Activated T-helper 17 cell treated with anti-CD3 and anti-CD28 coated beads, Interleukin-2, amount 50 U/mL, for 72 hours (primary cell): ENCODE measurements around the gene KRT33A. TPM values are rescaled to one million over a fixed set of nuclear protein-coding genes. Genes with fewer than 3 reads are reported as not detected.

ENCODE experiments used
- ATAC-seq: fragments of 150-1000 bp; cut with Tn5 transposase; replicated peaks from 2 replicates; pipeline ENCODE4 v1.10.0; 2021; ENCODE audit warnings: mild to moderate bottlenecking, moderate library complexity
- H3K27ac Mint-ChIP-seq: one replicate; pipeline ENCODE4 v1.8.0; 2022; ENCODE audit warnings: mixed read lengths
- H3K27me3 Mint-ChIP-seq: one replicate; pipeline ENCODE4 v1.8.0; 2022; ENCODE audit warnings: mixed read lengths
- H3K36me3 Mint-ChIP-seq: one replicate; pipeline ENCODE4 v1.8.0; 2022; ENCODE audit warnings: low read depth, mild to moderate bottlenecking, mixed read lengths
- H3K4me1 Mint-ChIP-seq: one replicate; pipeline ENCODE4 v1.8.0; 2022; ENCODE audit warnings: mixed read lengths
- H3K4me3 Mint-ChIP-seq: one replicate; pipeline ENCODE4 v1.8.0; 2022; ENCODE audit warnings: mild to moderate bottlenecking, mixed read lengths
- H3K9me3 Mint-ChIP-seq: one replicate; pipeline ENCODE4 v1.8.0; 2022; ENCODE audit warnings: mixed read lengths
- total RNA-seq, 2 donors: library from RNA; stranded (reverse); gene quantifications; one replicate each; pipeline ENCODE4 v1.2.3, GENCODE V29; 2022

Gene KRT33A
- total RNA-seq, 2 donors from 2014 or later = not detected

GRCh38 chr17:41308251-41308917 lies 42.2 kb downstream of the KRT33A start:
- no peaks in the 10 kb centered on the region for H3K9me3 Mint-ChIP-seq
- no peaks in the 10 kb centered on the region for H3K36me3 Mint-ChIP-seq
- H3K4me1 Mint-ChIP-seq = peaks cover 39% of the 10 kb centered on the region
- H3K4me3 Mint-ChIP-seq = peak overlapping the region; percentile 84
- peak; percentile 82 for ATAC-seq
- H3K27me3 Mint-ChIP-seq = no peaks in the 10 kb centered on the region
- peak overlapping the region; percentile 94 for H3K27ac Mint-ChIP-seq

GRCh38 chr17:41307647-41308046 lies 43.0 kb downstream of the KRT33A start:
- Mint-ChIP-seq H3K4me1 (peaks cover 39% of the 10 kb centered on the region), H3K27me3 (no peaks in the 10 kb centered on the region), H3K36me3 (no peaks in the 10 kb centered on the region), H3K27ac (peak overlapping the region; percentile 94), H3K9me3 (no peaks in the 10 kb centered on the region), H3K4me3 (peak overlapping the region; percentile 84)
- no peak for ATAC-seq

- no peak for ATAC-seq
- no peaks in the 10 kb centered on the region for H3K9me3 Mint-ChIP-seq
- no peak overlapping the region for H3K27ac Mint-ChIP-seq
- no peaks in the 10 kb centered on the region for H3K36me3 Mint-ChIP-seq
- H3K27me3 Mint-ChIP-seq = no peaks in the 10 kb centered on the region
- peaks cover 27% of the 10 kb centered on the region for H3K4me1 Mint-ChIP-seq
- no peak overlapping the region for H3K4me3 Mint-ChIP-seq
These were observed 46.5 kb downstream of the KRT33A start for GRCh38 chr17:41304091-41304490.

- Mint-ChIP-seq H3K27ac (no peak overlapping the region), H3K4me1 (peaks cover 16% of the 10 kb centered on the region), H3K36me3 (no peaks in the 10 kb centered on the region), H3K4me3 (no peak overlapping the region), H3K9me3 (no peaks in the 10 kb centered on the region), H3K27me3 (no peaks in the 10 kb centered on the region)
- no peak for ATAC-seq
These were observed 47.6 kb downstream of the KRT33A start for GRCh38 chr17:41302981-41303380.

- no peak within 1 kb of the TSS for H3K4me3 Mint-ChIP-seq
These were observed 48.4 kb downstream of the KRT33A start, which contains the start of gene KRTAP29-1 for GRCh38 chr17:41301916-41302901. Gene KRTAP29-1, minus strand, starts transcription at chr17:41302851. Its CDS starts 0 bp downstream, at chr17:41302851.

GRCh38 chr17:41301204-41301790 lies 49.3 kb downstream of the KRT33A start:
- ATAC-seq = no peak
- H3K27ac Mint-ChIP-seq = no peak overlapping the region
- H3K9me3 Mint-ChIP-seq = no peaks in the 10 kb centered on the region
- no peaks in the 10 kb centered on the region for H3K4me1 Mint-ChIP-seq
- H3K4me3 Mint-ChIP-seq = no peak overlapping the region
- H3K36me3 Mint-ChIP-seq = no peaks in the 10 kb centered on the region
- H3K27me3 Mint-ChIP-seq = no peaks in the 10 kb centered on the region

More at GRCh38 chr17:41301916-41302901, 48.4 kb downstream of the KRT33A start, which contains the start of gene KRTAP29-1:
- Mint-ChIP-seq H3K4me1 (peaks cover 8% of the 10 kb centered on the region), H3K27me3 (no peaks in the 10 kb centered on the region), H3K27ac (no peak within 1 kb of the TSS), H3K36me3 (no peaks in the 10 kb centered on the region), H3K9me3 (no peaks in the 10 kb centered on the region)
- no peak for ATAC-seq

GRCh38 chr17:41298458-41299135 lies 52.0 kb downstream of the KRT33A start:
- H3K27me3 Mint-ChIP-seq = no peaks in the 10 kb centered on the region
- ATAC-seq = no peak
- H3K4me3 Mint-ChIP-seq = no peak overlapping the region
- no peaks in the 10 kb centered on the region for H3K9me3 Mint-ChIP-seq
- no peaks in the 10 kb centered on the region for H3K36me3 Mint-ChIP-seq
- no peaks in the 10 kb centered on the region for H3K4me1 Mint-ChIP-seq
- no peak overlapping the region for H3K27ac Mint-ChIP-seq

- no peak for ATAC-seq
- no peak overlapping the region for H3K4me3 Mint-ChIP-seq
- H3K4me1 Mint-ChIP-seq = no peaks in the 10 kb centered on the region
- no peaks in the 10 kb centered on the region for H3K9me3 Mint-ChIP-seq
- H3K36me3 Mint-ChIP-seq = no peaks in the 10 kb centered on the region
- no peak overlapping the region for H3K27ac Mint-ChIP-seq
- H3K27me3 Mint-ChIP-seq = no peaks in the 10 kb centered on the region
These were observed 53.8 kb downstream of the KRT33A start for GRCh38 chr17:41296846-41297245.

Other genes with a start within 250 kb of the KRT33A start
- not detected for gene KRTAP4-16, start 248.6 kb downstream of the KRT33A start, total RNA-seq
- not detected for gene KRTAP4-9, start 245.4 kb downstream of the KRT33A start, total RNA-seq
- gene KRTAP4-11, start 232.5 kb downstream of the KRT33A start, total RNA-seq = not detected
- not detected for gene KRTAP4-12, start 226.6 kb downstream of the KRT33A start, total RNA-seq
- gene KRTAP4-6, start 210.3 kb downstream of the KRT33A start, total RNA-seq = not detected
- not detected for gene KRTAP4-5, start 201.0 kb downstream of the KRT33A start, total RNA-seq
- gene KRTAP4-4, start 190.1 kb downstream of the KRT33A start, total RNA-seq = not detected
- not detected for gene KRTAP4-3, start 182.6 kb downstream of the KRT33A start, total RNA-seq
- gene KRTAP4-2, start 172.6 kb downstream of the KRT33A start, total RNA-seq = not detected
- not detected for gene KRTAP4-1, start 165.9 kb downstream of the KRT33A start, total RNA-seq
- gene KRTAP9-1, start 160.9 kb downstream of the KRT33A start, total RNA-seq = not detected
- gene KRTAP9-2, start 124.2 kb downstream of the KRT33A start, total RNA-seq = not detected
- gene KRTAP9-3, start 118.4 kb downstream of the KRT33A start, total RNA-seq = not detected
- not detected for gene KRTAP9-8, start 112.8 kb downstream of the KRT33A start, total RNA-seq
- gene KRTAP9-4, start 101.1 kb downstream of the KRT33A start, total RNA-seq = not detected
- not detected for gene KRTAP9-9, start 95.4 kb downstream of the KRT33A start, total RNA-seq
- not detected for gene KRTAP9-6, start 85.5 kb downstream of the KRT33A start, total RNA-seq
- gene KRTAP9-7, start 75.1 kb downstream of the KRT33A start, total RNA-seq = not detected
- gene KRTAP29-1, start 48.0 kb downstream of the KRT33A start, total RNA-seq = not detected
- under 1 TPM; 0.15 to 0.26 TPM for gene KRTAP16-1, start 41.5 kb downstream of the KRT33A start, total RNA-seq
- not detected for gene KRTAP17-1, start 35.1 kb downstream of the KRT33A start, total RNA-seq
- gene KRT33B, start 19.0 kb upstream of the KRT33A start, total RNA-seq = not detected
- gene KRT34, start 31.5 kb upstream of the KRT33A start, total RNA-seq = not detected
- not detected for gene KRT31, start 46.8 kb upstream of the KRT33A start, total RNA-seq
- not detected for gene KRT37, start 73.8 kb upstream of the KRT33A start, total RNA-seq
- gene KRT38, start 90.2 kb upstream of the KRT33A start, total RNA-seq = not detected
- not detected for gene KRT32, start 116.6 kb upstream of the KRT33A start, total RNA-seq
- gene KRT35, start 130.3 kb upstream of the KRT33A start, total RNA-seq = not detected
- not detected for gene KRT36, start 139.1 kb upstream of the KRT33A start, total RNA-seq
- gene KRT13, start 154.8 kb upstream of the KRT33A start, total RNA-seq = not detected
- gene KRT15, start 168.1 kb upstream of the KRT33A start, total RNA-seq = not detected
- gene KRT19, start 177.5 kb upstream of the KRT33A start, total RNA-seq = not detected
- gene KRT9, start 221.2 kb upstream of the KRT33A start, total RNA-seq = not detected
- not detected for gene KRT14, start 236.1 kb upstream of the KRT33A start, total RNA-seq